HEK293 (cell line): ENCODE results near the gene ESR1.

Experiments
- SCRT1 ChIP-seq: fragments of 450-650 bp; formaldehyde crosslinking; IDR thresholded peaks from 2 replicates; pipeline ENCODE4 v1.5.1; 2016; ENCODE audit warnings: missing biosample characterization, missing genetic modification characterization, borderline replicate concordance
- YY1 ChIP-seq: fragments of 450-650 bp; formaldehyde crosslinking; IDR thresholded peaks from 2 replicates; pipeline ENCODE4 v1.5.1; 2018; ENCODE audit warnings: missing biosample characterization, missing genetic modification characterization
- ZEB2 ChIP-seq: fragments of 450-650 bp; formaldehyde crosslinking; IDR thresholded peaks from 2 replicates; pipeline ENCODE4 v1.5.1; 2016; ENCODE audit warnings: missing biosample characterization, missing genetic modification characterization
- ZFP69B ChIP-seq: fragments of 450-650 bp; formaldehyde crosslinking; IDR thresholded peaks from 2 replicates; pipeline ENCODE4 v1.5.1; 2016; ENCODE audit warnings: missing biosample characterization, missing genetic modification characterization
- ZNF274 ChIP-seq, 2 experiments: fragments of 200-500 bp in 1 of 2; fragments of 450-650 bp in 1 of 2; sonication (Bioruptor generic) in 1 of 2; formaldehyde crosslinking in 1 of 2; IDR thresholded peaks; 2 replicates each; pipeline versions ENCODE4 v1.5.1 to v1.6.1; 2014 to 2016; ENCODE audit warnings: borderline replicate concordance in 1 of 2, inconsistent platforms in 1 of 2, low read length in 1 of 2, missing biosample characterization in 1 of 2, missing genetic modification characterization in 1 of 2
- ZNF561 ChIP-seq: fragments of 450-650 bp; IDR thresholded peaks from 2 replicates; pipeline ENCODE4 v1.5.1; 2018; ENCODE audit warnings: missing biosample characterization, missing genetic modification characterization, borderline replicate concordance
- ZNF660 ChIP-seq: fragments of 450-650 bp; IDR thresholded peaks from 2 replicates; pipeline ENCODE4 v1.5.1; 2018; ENCODE audit warnings: missing biosample characterization, mild to moderate bottlenecking, missing genetic modification characterization
- ZNF776 ChIP-seq: fragments of 450-650 bp; formaldehyde crosslinking; IDR thresholded peaks from 2 replicates; pipeline ENCODE4 v1.5.0; 2017; ENCODE audit warnings: missing biosample characterization, missing genetic modification characterization, borderline replicate concordance
- TF ChIP-seq, protein P1 (sequence below): fragments of 450-650 bp; formaldehyde crosslinking; IDR thresholded peaks from 2 replicates; pipeline ENCODE4 v1.5.1; 2016; ENCODE audit warnings: missing biosample characterization, missing genetic modification characterization
- TF ChIP-seq, protein P2 (sequence below): fragments of 450-650 bp; formaldehyde crosslinking; IDR thresholded peaks from 2 replicates; pipeline ENCODE4 v1.5.1; 2016; ENCODE audit warnings: missing biosample characterization, missing genetic modification characterization
- TF ChIP-seq, protein P3 (sequence below): fragments of 450-650 bp; formaldehyde crosslinking; IDR thresholded peaks from 2 replicates; pipeline ENCODE4 v1.5.1; 2016; ENCODE audit warnings: missing biosample characterization, missing genetic modification characterization

DNA sequence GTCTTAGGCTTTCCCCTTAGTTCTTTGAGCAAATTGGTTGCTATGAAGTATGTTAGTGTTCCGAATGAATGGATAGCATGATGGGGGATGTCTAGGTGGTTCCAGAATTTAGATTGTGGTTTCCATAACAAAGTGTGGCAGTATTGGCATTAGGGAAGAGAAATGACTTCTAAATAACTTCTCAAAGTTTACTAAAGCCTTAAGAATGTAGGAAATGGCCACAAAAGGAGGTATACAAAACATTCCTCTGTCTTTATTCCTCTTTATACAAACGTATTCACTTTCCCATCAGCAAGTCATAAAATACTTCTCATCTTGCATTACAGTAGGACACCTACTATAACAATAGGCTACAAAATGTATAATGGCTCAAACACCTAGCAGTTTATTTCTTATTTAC, 279.6 kb downstream of the ESR1 start:
- TF ChIP-seq SCRT1 (no peak), ZNF274 (IDR thresholded peaks at IDR 0.05; ENCODE audit: low read length) (no peak), ZNF274 (tag by site-specific recombination; IDR thresholded peaks at IDR 0.05; ENCODE audit: borderline replicate concordance) (no peak), ZNF561 (tag by site-specific recombination) (no peak), ZNF776 (no peak), YY1 (tag by site-specific recombination) (no peak), ZFP69B (tag by site-specific recombination) (no peak), ZNF660 (tag by site-specific recombination) (no peak), ZEB2 (no peak)
- TF ChIP-seq, protein P1, sequence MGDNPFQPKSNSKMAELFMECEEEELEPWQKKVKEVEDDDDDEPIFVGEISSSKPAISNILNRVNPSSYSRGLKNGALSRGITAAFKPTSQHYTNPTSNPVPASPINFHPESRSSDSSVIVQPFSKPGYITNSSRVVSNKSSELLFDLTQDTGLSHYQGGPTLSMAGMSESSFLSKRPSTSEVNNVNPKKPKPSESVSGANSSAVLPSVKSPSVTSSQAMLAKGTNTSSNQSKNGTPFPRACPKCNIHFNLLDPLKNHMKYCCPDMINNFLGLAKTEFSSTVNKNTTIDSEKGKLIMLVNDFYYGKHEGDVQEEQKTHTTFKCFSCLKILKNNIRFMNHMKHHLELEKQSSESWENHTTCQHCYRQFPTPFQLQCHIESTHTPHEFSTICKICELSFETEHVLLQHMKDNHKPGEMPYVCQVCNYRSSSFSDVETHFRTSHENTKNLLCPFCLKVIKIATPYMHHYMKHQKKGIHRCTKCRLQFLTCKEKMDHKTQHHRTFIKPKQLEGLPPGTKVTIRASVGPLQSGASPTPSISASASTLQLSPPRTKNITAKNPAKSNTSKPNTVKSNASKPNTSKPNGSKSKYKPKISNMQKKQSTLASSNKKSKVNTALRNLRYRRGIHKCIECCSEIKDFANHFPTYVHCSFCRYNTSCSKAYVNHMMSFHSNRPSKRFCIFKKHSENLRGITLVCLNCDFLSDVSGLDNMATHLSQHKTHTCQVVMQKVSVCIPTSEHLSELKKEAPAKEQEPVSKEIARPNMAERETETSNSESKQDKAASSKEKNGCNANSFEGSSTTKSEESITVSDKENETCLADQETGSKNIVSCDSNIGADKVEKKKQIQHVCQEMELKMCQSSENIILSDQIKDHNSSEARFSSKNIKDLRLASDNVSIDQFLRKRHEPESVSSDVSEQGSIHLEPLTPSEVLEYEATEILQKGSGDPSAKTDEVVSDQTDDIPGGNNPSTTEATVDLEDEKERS (tag by site-specific recombination): no peak
- TF ChIP-seq, protein P2, sequence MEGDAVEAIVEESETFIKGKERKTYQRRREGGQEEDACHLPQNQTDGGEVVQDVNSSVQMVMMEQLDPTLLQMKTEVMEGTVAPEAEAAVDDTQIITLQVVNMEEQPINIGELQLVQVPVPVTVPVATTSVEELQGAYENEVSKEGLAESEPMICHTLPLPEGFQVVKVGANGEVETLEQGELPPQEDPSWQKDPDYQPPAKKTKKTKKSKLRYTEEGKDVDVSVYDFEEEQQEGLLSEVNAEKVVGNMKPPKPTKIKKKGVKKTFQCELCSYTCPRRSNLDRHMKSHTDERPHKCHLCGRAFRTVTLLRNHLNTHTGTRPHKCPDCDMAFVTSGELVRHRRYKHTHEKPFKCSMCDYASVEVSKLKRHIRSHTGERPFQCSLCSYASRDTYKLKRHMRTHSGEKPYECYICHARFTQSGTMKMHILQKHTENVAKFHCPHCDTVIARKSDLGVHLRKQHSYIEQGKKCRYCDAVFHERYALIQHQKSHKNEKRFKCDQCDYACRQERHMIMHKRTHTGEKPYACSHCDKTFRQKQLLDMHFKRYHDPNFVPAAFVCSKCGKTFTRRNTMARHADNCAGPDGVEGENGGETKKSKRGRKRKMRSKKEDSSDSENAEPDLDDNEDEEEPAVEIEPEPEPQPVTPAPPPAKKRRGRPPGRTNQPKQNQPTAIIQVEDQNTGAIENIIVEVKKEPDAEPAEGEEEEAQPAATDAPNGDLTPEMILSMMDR (tag by site-specific recombination): no peak
- TF ChIP-seq, protein P3, sequence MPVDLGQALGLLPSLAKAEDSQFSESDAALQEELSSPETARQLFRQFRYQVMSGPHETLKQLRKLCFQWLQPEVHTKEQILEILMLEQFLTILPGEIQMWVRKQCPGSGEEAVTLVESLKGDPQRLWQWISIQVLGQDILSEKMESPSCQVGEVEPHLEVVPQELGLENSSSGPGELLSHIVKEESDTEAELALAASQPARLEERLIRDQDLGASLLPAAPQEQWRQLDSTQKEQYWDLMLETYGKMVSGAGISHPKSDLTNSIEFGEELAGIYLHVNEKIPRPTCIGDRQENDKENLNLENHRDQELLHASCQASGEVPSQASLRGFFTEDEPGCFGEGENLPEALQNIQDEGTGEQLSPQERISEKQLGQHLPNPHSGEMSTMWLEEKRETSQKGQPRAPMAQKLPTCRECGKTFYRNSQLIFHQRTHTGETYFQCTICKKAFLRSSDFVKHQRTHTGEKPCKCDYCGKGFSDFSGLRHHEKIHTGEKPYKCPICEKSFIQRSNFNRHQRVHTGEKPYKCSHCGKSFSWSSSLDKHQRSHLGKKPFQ: no peak
